A549 (cell line): Measurements from ENCODE around the gene CLCA2.

ENCODE experiments used
- CEBPB ChIP-seq, 2 experiments: fragments of >200 bp in 1 of 2; sonication (Bioruptor Twin) in 1 of 2; formaldehyde crosslinking in 1 of 2; IDR thresholded peaks; 2 replicates each; pipeline ENCODE4 v1.6.1; 2012 to 2016
- EP300 ChIP-seq, 2 experiments: fragments of >200 bp; sonication (Bioruptor Twin); formaldehyde crosslinking; IDR thresholded peaks; 2 replicates in 1 of 2; 3 replicates in 1 of 2; pipeline ENCODE4 v1.6.1; 2016 to 2017
- POLR2A ChIP-seq: IDR thresholded peaks from 2 replicates; pipeline ENCODE4 v1.6.1; 2012; ENCODE audit warnings: mild to moderate bottlenecking, low read length
- TF ChIP-seq, protein P1 (sequence below): fragments of >200 bp; sonication (Bioruptor Twin); formaldehyde crosslinking; IDR thresholded peaks from 3 replicates; pipeline ENCODE4 v1.5.1; 2016

DNA sequence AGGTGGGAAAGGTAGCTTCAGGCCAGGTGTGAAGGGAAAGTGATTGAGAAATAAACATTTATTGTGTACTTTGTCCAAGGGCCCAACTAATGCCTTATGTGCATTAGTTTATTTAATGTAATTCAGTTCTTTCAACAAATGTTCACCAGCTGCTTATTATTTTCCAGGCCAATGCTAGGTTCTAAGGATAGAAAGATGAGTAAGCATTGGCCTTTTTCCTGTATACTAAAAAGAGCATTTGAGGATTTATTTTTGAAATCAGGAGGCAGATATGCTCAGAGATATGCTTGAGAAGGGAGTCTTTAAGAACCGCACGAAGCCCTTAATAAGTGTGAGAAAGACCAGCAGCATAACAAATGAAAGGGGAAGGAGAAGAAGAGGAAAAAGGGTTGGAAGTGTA lies 76.7 kb downstream of the CLCA2 start:
- TF ChIP-seq EP300 (IDR thresholded peaks at IDR 0.05): no peak
- no peak for TF ChIP-seq CEBPB (IDR thresholded peaks at IDR 0.05)
- TF ChIP-seq, protein P1, sequence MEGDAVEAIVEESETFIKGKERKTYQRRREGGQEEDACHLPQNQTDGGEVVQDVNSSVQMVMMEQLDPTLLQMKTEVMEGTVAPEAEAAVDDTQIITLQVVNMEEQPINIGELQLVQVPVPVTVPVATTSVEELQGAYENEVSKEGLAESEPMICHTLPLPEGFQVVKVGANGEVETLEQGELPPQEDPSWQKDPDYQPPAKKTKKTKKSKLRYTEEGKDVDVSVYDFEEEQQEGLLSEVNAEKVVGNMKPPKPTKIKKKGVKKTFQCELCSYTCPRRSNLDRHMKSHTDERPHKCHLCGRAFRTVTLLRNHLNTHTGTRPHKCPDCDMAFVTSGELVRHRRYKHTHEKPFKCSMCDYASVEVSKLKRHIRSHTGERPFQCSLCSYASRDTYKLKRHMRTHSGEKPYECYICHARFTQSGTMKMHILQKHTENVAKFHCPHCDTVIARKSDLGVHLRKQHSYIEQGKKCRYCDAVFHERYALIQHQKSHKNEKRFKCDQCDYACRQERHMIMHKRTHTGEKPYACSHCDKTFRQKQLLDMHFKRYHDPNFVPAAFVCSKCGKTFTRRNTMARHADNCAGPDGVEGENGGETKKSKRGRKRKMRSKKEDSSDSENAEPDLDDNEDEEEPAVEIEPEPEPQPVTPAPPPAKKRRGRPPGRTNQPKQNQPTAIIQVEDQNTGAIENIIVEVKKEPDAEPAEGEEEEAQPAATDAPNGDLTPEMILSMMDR: no peak
- TF ChIP-seq POLR2A: no peak
